Measurements from ENCODE around the gene KIF23.

DNA sequence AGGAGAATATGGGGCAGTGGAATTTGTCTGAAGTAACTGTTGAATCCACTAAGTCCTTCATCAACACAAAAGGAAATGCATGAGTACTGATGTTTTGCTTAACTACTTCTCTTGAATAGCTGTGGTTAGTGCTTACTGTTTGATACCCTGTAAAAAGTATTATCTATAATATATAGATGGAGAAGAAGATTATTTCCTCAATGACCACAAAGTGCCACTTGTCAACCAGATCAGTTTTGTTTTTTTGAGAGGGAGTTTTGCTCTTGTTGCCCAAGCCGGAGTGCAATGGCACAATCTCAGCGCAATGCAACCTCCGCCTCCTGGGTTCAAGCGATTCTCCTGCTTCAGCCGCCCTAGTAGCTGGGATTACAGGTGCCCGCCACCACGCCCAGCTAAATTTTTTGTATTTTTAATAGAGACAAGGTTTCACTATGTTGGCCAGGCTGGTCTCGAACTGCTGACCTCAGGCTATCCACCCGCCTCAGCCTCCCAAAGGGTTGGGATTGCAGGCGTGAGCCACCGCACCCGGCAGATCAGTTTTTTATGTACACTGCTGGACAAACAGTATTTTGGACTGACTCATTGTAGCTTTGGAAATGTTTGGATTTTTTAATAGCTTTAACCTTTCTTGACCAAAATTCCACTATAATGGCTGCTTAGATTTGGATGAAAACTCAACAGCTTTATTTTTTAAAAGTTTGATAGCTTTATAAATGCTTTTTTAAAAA, 37.0 kb downstream of the KIF23 start:
- TF ChIP-seq, protein P1, sequence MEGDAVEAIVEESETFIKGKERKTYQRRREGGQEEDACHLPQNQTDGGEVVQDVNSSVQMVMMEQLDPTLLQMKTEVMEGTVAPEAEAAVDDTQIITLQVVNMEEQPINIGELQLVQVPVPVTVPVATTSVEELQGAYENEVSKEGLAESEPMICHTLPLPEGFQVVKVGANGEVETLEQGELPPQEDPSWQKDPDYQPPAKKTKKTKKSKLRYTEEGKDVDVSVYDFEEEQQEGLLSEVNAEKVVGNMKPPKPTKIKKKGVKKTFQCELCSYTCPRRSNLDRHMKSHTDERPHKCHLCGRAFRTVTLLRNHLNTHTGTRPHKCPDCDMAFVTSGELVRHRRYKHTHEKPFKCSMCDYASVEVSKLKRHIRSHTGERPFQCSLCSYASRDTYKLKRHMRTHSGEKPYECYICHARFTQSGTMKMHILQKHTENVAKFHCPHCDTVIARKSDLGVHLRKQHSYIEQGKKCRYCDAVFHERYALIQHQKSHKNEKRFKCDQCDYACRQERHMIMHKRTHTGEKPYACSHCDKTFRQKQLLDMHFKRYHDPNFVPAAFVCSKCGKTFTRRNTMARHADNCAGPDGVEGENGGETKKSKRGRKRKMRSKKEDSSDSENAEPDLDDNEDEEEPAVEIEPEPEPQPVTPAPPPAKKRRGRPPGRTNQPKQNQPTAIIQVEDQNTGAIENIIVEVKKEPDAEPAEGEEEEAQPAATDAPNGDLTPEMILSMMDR (IDR thresholded peaks at IDR 0.05): no peak
- TF ChIP-seq POLR2A (IDR thresholded peaks at IDR 0.05) (no peak), EP300 (IDR thresholded peaks at IDR 0.05) (no peak)
